C4-2B (cell line): Measurements from ENCODE around the gene SLC25A21.

Experiments
- CTCF ChIP-seq: fragments of 450-650 bp; conservative IDR thresholded peaks from 2 replicates; pipeline ENCODE4 v1.5.1; 2017; ENCODE audit warnings: mild to moderate bottlenecking
- ZFX ChIP-seq: fragments of 450-650 bp; IDR thresholded peaks from 2 replicates; pipeline ENCODE4 v1.6.1; 2017

DNA sequence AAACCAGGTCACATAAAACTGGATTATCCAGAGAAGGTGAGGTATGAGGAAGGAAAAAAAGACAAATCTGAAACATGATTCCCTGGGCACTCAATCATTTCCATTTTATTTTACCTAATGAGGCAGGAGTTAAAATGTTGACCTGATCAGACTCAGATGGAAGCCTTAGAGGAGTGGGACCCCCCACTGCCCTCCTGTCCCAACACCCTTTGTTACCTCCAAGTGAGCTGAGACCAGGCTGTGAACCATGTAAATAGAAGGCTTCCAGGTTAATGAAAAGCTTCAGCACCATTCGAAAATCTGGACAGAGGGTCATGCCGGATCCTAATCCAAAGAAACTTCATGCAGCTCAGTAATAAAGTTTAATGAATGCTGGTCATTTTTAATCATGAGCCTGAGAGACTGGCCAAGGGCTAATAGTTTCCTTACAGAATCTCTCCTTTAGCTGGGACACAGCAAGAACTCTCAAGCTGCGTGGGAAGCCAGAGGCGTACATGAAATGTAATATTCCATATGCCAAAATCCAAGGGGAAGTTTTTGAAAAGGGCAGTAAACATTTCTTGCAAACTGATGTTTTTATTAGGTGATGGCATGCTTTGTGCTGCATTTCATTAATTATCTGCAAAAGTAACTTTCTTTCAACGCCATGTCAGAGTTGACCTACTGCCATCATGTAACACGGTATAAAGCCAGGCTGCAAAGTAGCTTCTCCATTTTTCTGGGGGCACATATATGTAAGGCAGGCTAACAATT, 327.8 kb downstream of the SLC25A21 start:
- TF ChIP-seq CTCF (no peak), ZFX (no peak)
